ENCODE results near the gene THSD7B. TPM values are rescaled to one million over a fixed set of nuclear protein-coding genes. Genes with fewer than 3 reads are reported as not detected.

The THSD7B gene
- total and polyA plus RNA-seq, 8 donors = 0.13 to 4.5 (median 2.7) TPM

GRCh38 chr2:137192366-137193310, 427.3 kb downstream of the THSD7B start:
- Histone ChIP-seq H3K27me3 (no peaks in the 10 kb centered on the region), H3K9me3 (no peaks in the 10 kb centered on the region), H3K27ac (no peak overlapping the region), H3K4me3 (no peak overlapping the region), H3K36me3 (no peaks in the 10 kb centered on the region), H3K4me1 (no peaks in the 10 kb centered on the region)
- intact Hi-C loops (cut with DNase I) = no loop called here
- DNase-seq (peak in 3 of 4 donors; percentile 6 to 58 (median 30)), ATAC-seq (peak; percentile 98)
- TF ChIP-seq CTCF (IDR thresholded peaks at IDR 0.05) = no peak

- no peak for DNase-seq
- Histone ChIP-seq H3K36me3 (no peaks in the 10 kb centered on the region), H3K27ac (no peak overlapping the region), H3K9me3 (no peaks in the 10 kb centered on the region), H3K4me1 (no peaks in the 10 kb centered on the region), H3K4me3 (no peak overlapping the region), H3K27me3 (no peaks in the 10 kb centered on the region)
- intact Hi-C loops (cut with DNase I) = no loop called here
- no peak for TF ChIP-seq CTCF (IDR thresholded peaks at IDR 0.05)
- no peak for ATAC-seq
Measured at GRCh38 chr2:137193401-137193800, 428.1 kb downstream of the THSD7B start.

- no peak for ATAC-seq
- H3K27ac ChIP-seq = no peak overlapping the region
- intact Hi-C loops (cut with DNase I) = no loop called here
Measured at GRCh38 chr2:137194111-137194510, 428.8 kb downstream of the THSD7B start.

GRCh38 chr2:137199751-137200150, 434.4 kb downstream of the THSD7B start:
- Histone ChIP-seq H3K27me3 (no peaks in the 10 kb centered on the region), H3K4me1 (no peaks in the 10 kb centered on the region), H3K36me3 (no peaks in the 10 kb centered on the region), H3K9me3 (no peaks in the 10 kb centered on the region), H3K4me3 (no peak overlapping the region), H3K27ac (no peak overlapping the region)
- TF ChIP-seq CTCF (IDR thresholded peaks at IDR 0.05) = no peak
- no peak for ATAC-seq
- DNase-seq = no peak
- intact Hi-C loops (cut with DNase I) = no loop called here

More at GRCh38 chr2:137194111-137194510, 428.8 kb downstream of the THSD7B start:
- Histone ChIP-seq H3K36me3 (no peaks in the 10 kb centered on the region), H3K9me3 (no peaks in the 10 kb centered on the region), H3K4me3 (no peak overlapping the region), H3K4me1 (no peaks in the 10 kb centered on the region), H3K27me3 (no peaks in the 10 kb centered on the region)
- no peak for DNase-seq
- no peak for TF ChIP-seq CTCF (IDR thresholded peaks at IDR 0.05)

- no peak for TF ChIP-seq CTCF (IDR thresholded peaks at IDR 0.05)
- Histone ChIP-seq H3K27ac (no peak overlapping the region), H3K4me3 (no peak overlapping the region), H3K27me3 (no peaks in the 10 kb centered on the region), H3K36me3 (no peaks in the 10 kb centered on the region), H3K9me3 (no peaks in the 10 kb centered on the region), H3K4me1 (no peaks in the 10 kb centered on the region)
- ATAC-seq (no peak), DNase-seq (peak in 1 of 4 donors; percentile 36)
- intact Hi-C loops (cut with DNase I) = no loop called here
Measured at GRCh38 chr2:137202318-137202717, 437.0 kb downstream of the THSD7B start.
